Uterus (tissue), 4 donors: ENCODE results near the gene PLBD2. TPM values are rescaled to one million over a fixed set of nuclear protein-coding genes. Genes with fewer than 3 reads are reported as not detected.

ENCODE experiments used
- DNase-seq, 2 donors: peaks; one replicate each; pipeline ENCODE4 v3.0.0-alpha.2; 2019 to 2020
- H3K27ac ChIP-seq, 2 donors: fragments of 200-600 bp; sonication (generic); 1 replicate in 1 of 2; 2 replicates in 1 of 2; pipeline ENCODE4 v1.5.1; 2016 to 2018
- H3K27me3 ChIP-seq, 2 donors: fragments of 200-600 bp; sonication (generic); one replicate each; pipeline ENCODE4 v1.5.1; 2018 to 2019; ENCODE audit warnings: control low read depth in 1 of 2
- H3K36me3 ChIP-seq, 2 donors: fragments of 200-600 bp; sonication (generic); one replicate each; pipeline ENCODE4 v1.5.1; 2019; ENCODE audit warnings: control low read depth in 1 of 2
- H3K4me1 ChIP-seq, 2 donors: fragments of 200-600 bp; sonication (generic); one replicate each; pipeline ENCODE4 v1.5.1; 2018 to 2019; ENCODE audit warnings: control low read depth in 1 of 2
- H3K4me3 ChIP-seq, 2 donors: fragments of 200-600 bp; sonication (generic); 1 replicate in 1 of 2; 2 replicates in 1 of 2; pipeline ENCODE4 v1.5.1; 2018 to 2019; ENCODE audit warnings: mild to moderate bottlenecking in 1 of 2
- H3K9me3 ChIP-seq, 2 donors: fragments of 200-600 bp; sonication (generic); one replicate each; pipeline ENCODE4 v1.5.1; 2019; ENCODE audit warnings: control low read depth in 1 of 2
- CTCF ChIP-seq, 4 experiments: fragments of 200-600 bp in 2 of 4; fragments of 450-650 bp in 2 of 4; sonication (generic) in 2 of 4; IDR thresholded peaks; one replicate each; pipeline ENCODE4 v1.5.1; 2016 to 2019; ENCODE audit warnings: antibody characterized with exemption in 4 of 4, mild to moderate bottlenecking in 2 of 4, moderate library complexity in 1 of 4
- POLR2A ChIP-seq, 2 donors: fragments of 450-650 bp; IDR thresholded peaks; one replicate each; pipeline ENCODE4 v1.6.1; 2016; ENCODE audit warnings: antibody characterized with exemption in 2 of 2, mild to moderate bottlenecking in 1 of 2, moderate library complexity in 1 of 2
- intact Hi-C: fragments of 100-400 bp; cut with DNase I; formaldehyde crosslinking; loops from one replicate; pipeline ENCODE4 v1.15.1; 2023; ENCODE audit warnings: low total_unique reads
- total RNA-seq, 4 donors: library from RNA; depleted of rRNA in 3 of 4; stranded (reverse); fragments of >200 nt in 3 of 4; gene quantifications; one replicate each; pipeline versions ENCODE4 v1.1.0 to v1.2.4, GENCODE V29; 2014 to 2023
- donor health status: DM: yes; HTN: yes; CAD: no.

PLBD2 gene
- total RNA-seq, 4 donors from 2014 or later: 20.7 to 38.6 (median 29.8) TPM

DNA sequence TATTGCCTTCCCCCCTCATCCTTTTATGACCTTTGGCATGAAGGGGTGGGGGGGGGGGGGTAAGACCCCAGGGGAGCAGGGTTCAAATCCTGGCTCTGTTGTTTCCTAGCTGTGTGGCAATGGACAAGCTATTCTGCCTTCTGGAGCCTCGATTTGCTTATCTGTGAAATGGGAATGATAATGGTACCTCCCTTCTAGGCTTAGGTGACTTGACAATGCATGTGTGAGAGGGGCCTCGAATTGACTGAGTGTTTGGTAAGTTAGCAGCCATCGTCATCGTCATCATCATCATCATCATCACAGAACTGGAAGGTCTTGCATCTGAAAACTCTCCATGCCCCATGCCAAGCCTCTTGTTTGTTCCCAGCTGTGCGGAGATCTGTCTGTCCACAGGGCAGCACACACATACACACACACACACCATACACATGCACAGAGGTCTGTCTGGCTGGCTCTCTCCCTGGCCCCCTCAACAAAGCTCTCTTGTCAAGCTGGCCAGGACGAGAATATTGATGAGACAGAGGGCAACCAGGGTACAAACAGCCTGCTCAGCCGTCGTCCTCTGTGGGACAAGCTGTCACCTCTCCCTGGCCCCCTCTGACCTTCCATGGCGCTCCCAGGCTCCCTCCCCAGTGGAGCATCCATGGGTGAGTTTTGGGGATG is 51.2 kb downstream of the PLBD2 start:
- Histone ChIP-seq H3K27ac (no peak overlapping the region), H3K4me3 (no peak overlapping the region), H3K27me3 (no peaks in the 10 kb centered on the region), H3K4me1 (no peaks in the 10 kb centered on the region), H3K9me3 (no peaks in the 10 kb centered on the region), H3K36me3 (no peaks in the 10 kb centered on the region)
- TF ChIP-seq POLR2A (IDR thresholded peaks at IDR 0.05) (no peak), CTCF (IDR thresholded peaks at IDR 0.05) (no peak)
- intact Hi-C loops: no loop called here
- no peak for DNase-seq

- no peak for TF ChIP-seq CTCF (IDR thresholded peaks at IDR 0.05)
- no peak for TF ChIP-seq POLR2A (IDR thresholded peaks at IDR 0.05)
- H3K4me3 ChIP-seq: no peak overlapping the region
- no peaks in the 10 kb centered on the region for H3K36me3 ChIP-seq
- no peaks in the 10 kb centered on the region for H3K27me3 ChIP-seq
- H3K9me3 ChIP-seq: no peaks in the 10 kb centered on the region
- DNase-seq: no peak
- intact Hi-C loops: no loop called here
- H3K4me1 ChIP-seq: no peaks in the 10 kb centered on the region
- no peak overlapping the region for H3K27ac ChIP-seq
These were observed 55.1 kb downstream of the PLBD2 start for GRCh38 chr12:113413488-113413939.

- Histone ChIP-seq H3K27me3 (no peaks in the 10 kb centered on the region), H3K4me1 (no peaks in the 10 kb centered on the region), H3K27ac (no peak overlapping the region), H3K36me3 (no peaks in the 10 kb centered on the region), H3K4me3 (no peak overlapping the region), H3K9me3 (no peaks in the 10 kb centered on the region)
- no peak for DNase-seq
- TF ChIP-seq CTCF (IDR thresholded peaks at IDR 0.05): no peak
- TF ChIP-seq POLR2A (IDR thresholded peaks at IDR 0.05): no peak
- intact Hi-C loops: no loop called here
These were observed 56.2 kb downstream of the PLBD2 start for GRCh38 chr12:113414519-113415038.

DNA sequence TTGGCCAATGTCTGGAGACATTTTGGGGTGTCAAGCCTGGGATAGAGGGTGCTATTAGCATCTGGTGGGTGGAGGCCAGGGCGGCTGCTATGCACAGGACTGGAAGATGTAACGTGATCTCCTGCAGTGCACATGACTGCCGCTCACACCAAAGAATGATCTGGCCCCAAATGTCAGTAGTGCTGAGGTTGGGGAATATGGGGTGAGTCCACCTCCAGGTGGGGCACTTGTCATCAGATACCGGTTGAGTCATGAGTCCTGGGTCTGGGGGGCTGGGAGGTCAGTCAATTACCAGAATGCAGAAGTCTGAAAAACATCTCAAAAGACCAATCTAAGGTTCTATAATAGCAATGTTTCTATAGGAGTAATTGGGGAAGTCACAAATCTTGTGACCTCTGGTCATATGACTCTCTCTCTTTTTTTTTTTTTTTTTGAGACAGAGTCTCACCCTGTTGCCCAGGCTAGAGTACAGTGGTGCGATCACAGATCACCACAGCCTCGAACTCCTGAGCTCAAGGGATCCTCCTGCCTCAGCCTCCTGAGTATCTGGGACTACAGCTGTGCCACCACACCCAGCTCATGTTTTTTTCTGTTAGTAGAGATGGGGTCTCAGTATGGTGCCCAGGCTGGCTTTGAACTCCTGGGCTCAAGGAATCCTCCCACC is 57.8 kb downstream of the PLBD2 start:
- intact Hi-C loops: no loop called here
- no peaks in the 10 kb centered on the region for H3K36me3 ChIP-seq
- H3K4me1 ChIP-seq: no peaks in the 10 kb centered on the region
- no peaks in the 10 kb centered on the region for H3K27me3 ChIP-seq
- TF ChIP-seq CTCF (IDR thresholded peaks at IDR 0.05) (no peak), POLR2A (IDR thresholded peaks at IDR 0.05) (no peak)
- no peak overlapping the region for H3K4me3 ChIP-seq
- no peak overlapping the region for H3K27ac ChIP-seq
- H3K9me3 ChIP-seq: no peaks in the 10 kb centered on the region
- DNase-seq: no peak

DNA sequence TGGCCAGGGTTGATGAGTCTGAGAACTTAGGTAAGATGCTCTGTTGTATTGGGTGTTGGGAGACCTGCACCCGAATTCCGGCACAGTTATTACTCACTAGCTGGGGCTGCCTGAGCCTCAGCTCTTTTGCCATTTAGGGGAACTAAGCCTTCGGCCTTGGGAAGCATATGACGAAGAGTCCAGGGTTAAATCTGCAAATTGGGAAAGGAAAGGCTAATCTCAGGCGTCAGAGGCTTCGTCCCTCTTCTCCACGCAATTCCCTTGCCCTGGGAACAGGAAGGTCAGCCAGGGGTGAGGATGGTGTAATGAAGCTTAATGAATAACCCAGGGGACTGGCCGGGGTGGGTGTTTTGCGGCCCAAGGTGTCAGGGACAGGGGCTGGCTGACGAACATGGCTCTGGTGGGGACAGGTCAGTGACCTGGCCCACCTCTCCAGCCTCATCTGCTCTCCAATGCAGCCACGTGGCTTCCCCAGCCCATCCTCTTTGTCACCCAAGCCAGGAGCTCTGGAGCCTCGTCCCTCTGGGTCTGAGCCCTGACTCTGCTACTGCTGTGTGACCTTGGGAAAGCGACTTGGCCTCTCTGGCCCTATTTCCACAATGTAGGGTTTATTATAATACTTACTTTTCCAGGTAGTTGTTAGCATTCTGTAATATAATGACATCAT is 60.0 kb downstream of the PLBD2 start:
- intact Hi-C loops: no loop called here
- Histone ChIP-seq H3K4me1 (peaks cover 0 to 4% of the 10 kb centered on the region in 2 donors), H3K27me3 (no peaks in the 10 kb centered on the region), H3K4me3 (no peak overlapping the region), H3K36me3 (no peaks in the 10 kb centered on the region), H3K27ac (no peak overlapping the region), H3K9me3 (no peaks in the 10 kb centered on the region)
- TF ChIP-seq POLR2A (IDR thresholded peaks at IDR 0.05) (no peak), CTCF (IDR thresholded peaks at IDR 0.05) (no peak)
- DNase-seq: no peak
